HEK293T (cell line): ENCODE measurements around the gene BCO2.

Experiments
- CTCF ChIA-PET: fragments of 350-600 bp; formaldehyde crosslinking; extraction: SDS; loops from one replicate; lab custom pipeline; 2021; ENCODE audit warnings: antibody characterized with exemption, inconsistent platforms; lab: Yijun Ruan, JAX
- POLR2A ChIA-PET: fragments of 350-600 bp; formaldehyde crosslinking; extraction: SDS; loops from one replicate; lab custom pipeline; 2020; ENCODE audit warnings: antibody characterized with exemption, inconsistent platforms; lab: Yijun Ruan, JAX
- DNase-seq: peaks from one replicate; pipeline ENCODE4 v3.0.0; 2012; ENCODE audit warnings: mixed read lengths; ENCODE audit errors: extremely low spot score
- ARNT ChIP-seq: fragments of 450-650 bp; IDR thresholded peaks from 2 replicates; pipeline ENCODE4 v1.6.1; 2017; ENCODE audit warnings: mild to moderate bottlenecking
- BHLHE40 ChIP-seq: fragments of 450-650 bp; IDR thresholded peaks from 2 replicates; pipeline ENCODE4 v1.6.1; 2016; ENCODE audit warnings: mild to moderate bottlenecking, moderate library complexity, borderline replicate concordance
- CTBP1 ChIP-seq: fragments of 450-650 bp; IDR thresholded peaks from 2 replicates; pipeline ENCODE4 v1.6.1; 2016; ENCODE audit warnings: borderline replicate concordance
- ELF4 ChIP-seq: fragments of 450-650 bp; IDR thresholded peaks from 2 replicates; pipeline ENCODE4 v1.6.1; 2017; ENCODE audit warnings: antibody characterized with exemption
- FOXA1 ChIP-seq: fragments of 450-650 bp; IDR thresholded peaks from 2 replicates; pipeline ENCODE4 v1.6.1; 2016; ENCODE audit warnings: mild to moderate bottlenecking
- FOXK2 ChIP-seq: fragments of 450-650 bp; IDR thresholded peaks from 2 replicates; pipeline ENCODE4 v1.6.1; 2016; ENCODE audit warnings: mild to moderate bottlenecking
- FOXM1 ChIP-seq: fragments of 450-650 bp; IDR thresholded peaks from 2 replicates; pipeline ENCODE4 v1.6.1; 2017; ENCODE audit warnings: mild to moderate bottlenecking, borderline replicate concordance
- HDGF ChIP-seq: fragments of 450-650 bp; IDR thresholded peaks from 2 replicates; pipeline ENCODE4 v1.6.1; 2017; ENCODE audit warnings: antibody characterized with exemption, borderline replicate concordance
- L3MBTL2 ChIP-seq: fragments of 450-650 bp; conservative IDR thresholded peaks from 2 replicates; pipeline ENCODE4 v1.6.1; 2016; ENCODE audit warnings: mild to moderate bottlenecking
- LEF1 ChIP-seq: fragments of 450-650 bp; IDR thresholded peaks from 2 replicates; pipeline ENCODE4 v1.6.1; 2017; ENCODE audit warnings: mild to moderate bottlenecking, borderline replicate concordance
- NFRKB ChIP-seq: fragments of 450-650 bp; IDR thresholded peaks from 2 replicates; pipeline ENCODE4 v1.6.1; 2016; ENCODE audit warnings: mild to moderate bottlenecking, moderate library complexity
- SP1 ChIP-seq: fragments of 450-650 bp; IDR thresholded peaks from 2 replicates; pipeline ENCODE4 v1.6.1; 2017
- SUZ12 ChIP-seq: fragments of 450-650 bp; IDR thresholded peaks from 2 replicates; pipeline ENCODE4 v1.6.1; 2016; ENCODE audit warnings: mild to moderate bottlenecking
- TARDBP ChIP-seq: fragments of 450-650 bp; IDR thresholded peaks from 2 replicates; pipeline ENCODE4 v1.6.1; 2016
- ZNF384 ChIP-seq: fragments of 450-650 bp; IDR thresholded peaks from 2 replicates; pipeline ENCODE4 v1.6.1; 2016
- TF ChIP-seq, protein P1 (sequence below): fragments of 450-650 bp; IDR thresholded peaks from 2 replicates; pipeline ENCODE4 v1.6.1; 2016

The BCO2 gene

DNA sequence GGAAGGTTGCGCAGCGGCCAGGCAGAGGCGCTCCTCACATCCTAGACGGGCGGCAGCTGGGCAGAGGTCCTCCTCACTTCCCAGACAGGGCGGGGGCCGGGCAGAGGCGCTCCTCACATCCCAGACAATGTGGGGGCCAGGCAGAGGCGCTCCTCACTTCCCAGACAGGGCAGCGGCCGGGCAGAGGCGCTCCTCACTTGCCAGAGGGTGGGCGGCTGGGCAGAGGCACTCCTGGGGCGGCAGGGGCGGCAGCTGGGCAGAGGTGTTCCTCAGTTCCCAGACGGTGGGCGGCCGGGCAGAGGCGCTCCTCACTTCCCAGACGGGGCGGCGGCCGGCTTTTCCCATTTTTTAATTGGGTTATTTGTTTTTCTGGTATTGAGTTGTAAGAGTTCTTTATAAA is 30.8 kb downstream of the BCO2 start:
- TF ChIP-seq NFRKB (no peak), SP1 (no peak), ELF4 (no peak), CTBP1 (no peak), FOXA1 (no peak), ZNF384 (no peak), ARNT (no peak)
- ChIA-PET CTCF (interaction anchor here (0.6 kb wide), 1 partner anchor 11 kb away, joined by 3 read pairs; no protein-coding TSS in a partner anchor), POLR2A (no interaction called here)
- no peak for DNase-seq

DNA sequence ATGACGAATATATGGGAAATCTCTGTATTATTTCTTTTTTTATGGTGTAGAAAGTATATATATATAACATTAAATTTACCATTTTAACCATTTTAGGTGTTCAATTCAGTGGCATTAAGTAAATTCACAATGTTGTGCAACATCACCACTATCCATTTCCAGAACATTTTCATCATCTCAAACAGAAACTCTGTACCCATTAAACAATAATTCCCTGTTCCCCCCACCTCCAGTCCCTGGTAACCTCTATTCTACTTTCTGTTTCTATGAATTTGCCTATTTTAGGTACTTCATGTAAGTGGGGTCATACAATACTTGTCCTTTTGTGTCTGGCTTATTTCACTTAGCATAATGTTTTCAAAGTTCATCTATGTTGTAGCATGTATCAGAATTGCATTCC is 35.6 kb downstream of the BCO2 start:
- no peak for DNase-seq
- TF ChIP-seq ARNT (no peak), CTBP1 (no peak), TARDBP (no peak), FOXK2 (no peak), LEF1 (no peak), ELF4 (no peak), SUZ12 (no peak), NFRKB (no peak), L3MBTL2 (no peak), FOXA1 (no peak), SP1 (no peak), ZNF384 (no peak), BHLHE40 (no peak), HDGF (no peak), FOXM1 (no peak)
- TF ChIP-seq, protein P1, sequence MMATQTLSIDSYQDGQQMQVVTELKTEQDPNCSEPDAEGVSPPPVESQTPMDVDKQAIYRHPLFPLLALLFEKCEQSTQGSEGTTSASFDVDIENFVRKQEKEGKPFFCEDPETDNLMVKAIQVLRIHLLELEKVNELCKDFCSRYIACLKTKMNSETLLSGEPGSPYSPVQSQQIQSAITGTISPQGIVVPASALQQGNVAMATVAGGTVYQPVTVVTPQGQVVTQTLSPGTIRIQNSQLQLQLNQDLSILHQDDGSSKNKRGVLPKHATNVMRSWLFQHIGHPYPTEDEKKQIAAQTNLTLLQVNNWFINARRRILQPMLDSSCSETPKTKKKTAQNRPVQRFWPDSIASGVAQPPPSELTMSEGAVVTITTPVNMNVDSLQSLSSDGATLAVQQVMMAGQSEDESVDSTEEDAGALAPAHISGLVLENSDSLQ: no peak
- ChIA-PET POLR2A (no interaction called here), CTCF (no interaction called here)

DNA sequence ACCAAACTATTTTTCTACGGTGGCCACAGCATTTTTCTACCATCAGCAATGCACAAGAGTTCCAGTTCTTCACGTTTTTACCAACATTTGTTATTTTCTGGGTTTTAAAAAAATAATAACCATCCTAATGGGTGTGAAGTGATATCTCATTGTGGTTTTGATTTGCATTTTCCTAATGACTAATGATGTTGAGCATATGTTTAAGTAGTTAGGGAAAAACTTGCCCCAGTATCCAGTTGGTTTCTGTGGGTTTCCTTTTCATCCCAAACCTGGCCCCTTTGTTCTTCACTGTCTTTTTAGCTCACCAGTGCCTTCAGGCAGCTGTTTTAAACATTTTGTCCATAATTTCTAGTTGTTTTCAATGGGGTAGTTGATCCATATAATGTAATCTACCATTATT is 36.2 kb downstream of the BCO2 start:
- TF ChIP-seq NFRKB (no peak), SUZ12 (no peak), FOXM1 (no peak), ARNT (no peak), SP1 (no peak), HDGF (no peak), FOXK2 (no peak), LEF1 (no peak)
- TF ChIP-seq, protein P1: no peak
- POLR2A ChIA-PET: no interaction called here
- CTCF ChIA-PET: no interaction called here
- DNase-seq: no peak

DNA sequence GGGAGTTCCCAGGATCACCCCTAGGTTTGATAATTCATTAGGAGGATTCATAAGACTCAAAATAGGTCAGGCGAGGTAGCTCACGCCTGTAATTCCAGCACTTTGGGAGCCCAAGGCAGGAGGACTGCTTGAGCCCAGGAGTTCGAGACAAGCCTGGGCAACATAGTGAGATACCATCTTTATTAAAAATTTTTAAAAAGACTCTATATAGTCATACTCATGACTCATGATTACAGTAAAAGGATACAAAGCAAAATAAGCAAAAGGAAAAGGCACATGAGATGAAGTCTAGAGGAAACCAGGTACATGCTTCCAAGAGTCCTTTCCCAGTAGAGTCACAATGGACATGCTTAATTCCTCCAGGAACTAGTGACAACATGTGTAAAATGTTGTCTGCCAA is 37.0 kb downstream of the BCO2 start:
- POLR2A ChIA-PET: no interaction called here
- TF ChIP-seq LEF1: no peak
- CTCF ChIA-PET: no interaction called here
- DNase-seq: no peak

DNA sequence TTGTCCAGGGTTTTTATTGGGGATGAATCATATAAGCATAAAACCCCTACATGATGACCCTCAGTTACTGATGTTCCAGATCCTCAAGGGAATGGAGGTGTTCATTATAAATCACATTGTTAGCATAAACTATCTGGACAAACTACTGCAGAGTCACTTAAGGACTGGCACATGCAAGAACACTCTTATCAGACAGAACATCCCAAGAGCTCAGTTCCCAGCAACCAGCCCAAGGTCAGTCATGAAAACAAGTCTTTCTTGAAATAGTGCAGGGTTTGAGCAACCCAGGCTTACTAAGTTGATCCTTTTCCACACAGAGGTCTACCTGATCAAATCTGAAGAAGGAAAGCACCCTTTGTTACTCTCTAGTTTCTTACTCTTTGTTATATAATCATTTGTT is 37.4 kb downstream of the BCO2 start:
- TF ChIP-seq SP1 (no peak), FOXK2 (no peak), ELF4 (no peak), SUZ12 (no peak), NFRKB (no peak)
- ChIA-PET POLR2A (no interaction called here), CTCF (no interaction called here)
- no peak for DNase-seq

DNA sequence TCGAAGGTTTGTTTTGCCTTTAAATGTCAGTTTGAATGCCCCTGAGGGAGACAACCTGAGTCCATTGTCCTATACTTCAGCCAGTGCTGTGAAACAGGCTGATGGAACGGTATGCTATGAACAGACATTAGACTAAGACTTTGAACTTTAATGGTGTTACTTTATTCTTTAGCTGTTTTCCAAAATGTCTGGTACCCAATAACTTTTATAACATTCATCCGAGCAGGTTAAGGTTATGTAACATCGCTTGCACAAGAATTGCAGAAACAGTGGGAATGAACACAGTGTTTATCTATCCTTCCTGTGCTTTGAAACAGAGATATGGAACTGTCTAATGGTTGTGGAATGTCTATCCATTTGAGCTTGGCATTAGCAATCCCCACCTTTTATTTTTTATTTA is 38.4 kb downstream of the BCO2 start:
- CTCF ChIA-PET: interaction anchor here (0.6 to 1.0 kb wide), 2 partner anchors 10 to 67 kb away, joined by 4 to 5 read pairs; no protein-coding TSS in a partner anchor

More for the DNA sequence above, 38.4 kb downstream of the BCO2 start:
- POLR2A ChIA-PET: no interaction called here
- TF ChIP-seq FOXA1: no peak
- TF ChIP-seq TARDBP: no peak
- TF ChIP-seq CTBP1: no peak
- no peak for TF ChIP-seq FOXK2
- no peak for TF ChIP-seq SUZ12
- TF ChIP-seq FOXM1: no peak
- TF ChIP-seq, protein P1: no peak
- no peak for TF ChIP-seq BHLHE40
- TF ChIP-seq ARNT: no peak
- no peak for TF ChIP-seq ELF4
- no peak for TF ChIP-seq SP1
- TF ChIP-seq NFRKB: no peak
- no peak for TF ChIP-seq HDGF
- no peak for TF ChIP-seq ZNF384
- DNase-seq: no peak
